Nephron progenitor cell (in vitro differentiated cells): Measurements from ENCODE around the gene ETV7.

Source experiments
- DNase-seq: peaks from one replicate; pipeline ENCODE4 v3.0.0; 2021
- H3K27ac Mint-ChIP-seq: 2 replicates; pipeline ENCODE4 v1.8.0; 2021; ENCODE audit warnings: mild to moderate bottlenecking, moderate library complexity, mixed read lengths
- H3K27me3 Mint-ChIP-seq: 2 replicates; pipeline ENCODE4 v1.8.0; 2021; ENCODE audit warnings: mild to moderate bottlenecking, low read depth, mixed read lengths; ENCODE audit not compliant: poor library complexity
- H3K36me3 Mint-ChIP-seq: 2 replicates; pipeline ENCODE4 v1.8.0; 2021; ENCODE audit warnings: low read depth, mixed read lengths
- H3K4me1 Mint-ChIP-seq: 2 replicates; pipeline ENCODE4 v1.8.0; 2021; ENCODE audit warnings: mixed read lengths
- H3K4me3 Mint-ChIP-seq: 2 replicates; pipeline ENCODE4 v1.8.0; 2021; ENCODE audit warnings: mild to moderate bottlenecking, moderate library complexity, mixed read lengths
- H3K9me3 Mint-ChIP-seq: 2 replicates; pipeline ENCODE4 v1.8.0; 2021; ENCODE audit warnings: mild to moderate bottlenecking, moderate library complexity, mixed read lengths
- TF ChIP-seq, protein P1 (sequence below): fragments of 200-600 bp; sonication (generic); IDR thresholded peaks from 2 replicates; pipeline ENCODE4 v1.5.0; 2021; ENCODE audit warnings: antibody characterized with exemption

Gene ETV7

DNA sequence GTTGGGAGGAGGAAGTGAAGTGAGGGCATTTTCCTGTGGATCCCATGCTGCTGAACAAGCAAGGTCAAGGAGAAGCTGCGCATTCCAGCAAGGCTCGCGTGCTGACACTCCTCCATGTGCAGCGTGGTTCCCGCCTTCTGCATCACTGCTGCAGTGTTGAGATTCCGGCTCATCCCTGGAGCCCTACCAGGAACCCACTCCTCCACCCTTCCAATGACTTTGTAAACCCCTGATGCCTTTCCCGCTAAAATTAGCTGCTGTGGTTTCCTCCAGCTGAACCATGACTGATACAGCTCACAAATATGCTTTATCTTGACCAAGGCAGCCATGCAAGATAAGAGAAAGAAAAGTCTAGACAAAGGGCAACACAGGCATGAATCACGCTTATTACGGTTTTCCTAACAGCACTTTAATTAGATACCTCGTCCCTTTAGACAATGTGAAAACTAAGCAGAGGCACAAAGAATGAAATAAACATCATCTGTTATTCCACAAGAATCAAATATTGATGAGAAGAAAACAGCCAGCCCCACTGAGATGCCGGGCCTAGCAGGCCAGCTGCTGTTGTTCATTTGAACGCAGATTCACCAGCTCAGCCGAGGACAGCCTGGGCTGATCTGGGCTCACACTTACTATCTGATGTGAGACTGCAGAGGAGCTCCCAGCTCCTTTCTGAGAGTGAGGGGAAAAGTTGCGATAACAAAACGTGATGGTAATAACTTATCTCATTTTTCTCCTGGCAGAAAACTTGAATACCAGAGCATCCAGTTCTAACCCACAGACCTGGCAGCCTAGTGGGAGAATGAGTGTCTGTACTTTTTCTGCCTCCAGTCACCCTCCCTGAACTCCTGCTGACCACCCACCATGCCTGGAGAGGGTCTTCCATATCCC is 36.5 kb downstream of the ETV7 start:
- DNase-seq: no peak
- no peak overlapping the region for H3K4me3 Mint-ChIP-seq
- TF ChIP-seq, protein P1, sequence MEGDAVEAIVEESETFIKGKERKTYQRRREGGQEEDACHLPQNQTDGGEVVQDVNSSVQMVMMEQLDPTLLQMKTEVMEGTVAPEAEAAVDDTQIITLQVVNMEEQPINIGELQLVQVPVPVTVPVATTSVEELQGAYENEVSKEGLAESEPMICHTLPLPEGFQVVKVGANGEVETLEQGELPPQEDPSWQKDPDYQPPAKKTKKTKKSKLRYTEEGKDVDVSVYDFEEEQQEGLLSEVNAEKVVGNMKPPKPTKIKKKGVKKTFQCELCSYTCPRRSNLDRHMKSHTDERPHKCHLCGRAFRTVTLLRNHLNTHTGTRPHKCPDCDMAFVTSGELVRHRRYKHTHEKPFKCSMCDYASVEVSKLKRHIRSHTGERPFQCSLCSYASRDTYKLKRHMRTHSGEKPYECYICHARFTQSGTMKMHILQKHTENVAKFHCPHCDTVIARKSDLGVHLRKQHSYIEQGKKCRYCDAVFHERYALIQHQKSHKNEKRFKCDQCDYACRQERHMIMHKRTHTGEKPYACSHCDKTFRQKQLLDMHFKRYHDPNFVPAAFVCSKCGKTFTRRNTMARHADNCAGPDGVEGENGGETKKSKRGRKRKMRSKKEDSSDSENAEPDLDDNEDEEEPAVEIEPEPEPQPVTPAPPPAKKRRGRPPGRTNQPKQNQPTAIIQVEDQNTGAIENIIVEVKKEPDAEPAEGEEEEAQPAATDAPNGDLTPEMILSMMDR: no peak
- peaks cover 13% of the 10 kb centered on the region for H3K27me3 Mint-ChIP-seq
- no peaks in the 10 kb centered on the region for H3K36me3 Mint-ChIP-seq
- H3K9me3 Mint-ChIP-seq: peaks cover 17% of the 10 kb centered on the region
- H3K4me1 Mint-ChIP-seq: peaks cover 35% of the 10 kb centered on the region
- H3K27ac Mint-ChIP-seq: no peak overlapping the region

DNA sequence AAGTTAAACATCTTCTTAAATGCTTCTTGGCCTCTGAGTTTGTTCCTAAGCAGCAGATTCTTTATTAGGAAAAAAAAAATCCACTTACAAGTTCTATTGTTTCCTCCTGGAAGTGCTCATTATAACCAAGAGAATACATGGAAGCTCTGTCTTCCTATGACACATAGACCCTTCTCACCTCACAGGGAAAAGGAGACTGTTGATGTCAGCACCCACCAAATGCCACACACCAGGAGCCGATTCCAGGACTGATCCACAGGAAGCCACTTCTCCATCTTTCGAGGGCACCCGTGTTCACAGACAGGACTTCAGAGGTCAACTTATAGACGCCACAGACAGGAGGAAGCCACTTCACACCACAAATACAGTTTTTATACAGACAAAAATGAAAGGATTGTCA is 37.4 kb downstream of the ETV7 start:
- TF ChIP-seq, protein P1: no peak
- no peak overlapping the region for H3K27ac Mint-ChIP-seq

DNA sequence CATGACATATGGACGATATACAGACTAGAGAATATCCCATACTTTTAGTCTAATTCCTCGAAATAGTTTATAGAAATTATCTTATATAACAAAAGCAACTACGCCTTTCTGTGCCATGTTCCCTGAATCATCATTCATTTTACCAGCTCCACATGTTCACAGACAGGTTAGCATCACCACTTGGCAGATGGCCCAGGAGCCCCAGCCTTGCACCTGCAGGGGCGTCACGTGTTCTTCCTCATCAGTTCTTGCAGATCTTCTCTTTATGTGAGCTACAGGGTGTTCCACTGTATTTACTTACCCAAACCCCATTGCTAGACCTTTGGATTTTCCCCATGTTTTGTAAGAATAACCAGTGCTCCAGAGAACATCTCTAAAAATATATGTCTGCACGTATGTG is 38.2 kb downstream of the ETV7 start:
- H3K27me3 Mint-ChIP-seq: peaks cover 13% of the 10 kb centered on the region
- no peaks in the 10 kb centered on the region for H3K36me3 Mint-ChIP-seq
- peaks cover 38% of the 10 kb centered on the region for H3K4me1 Mint-ChIP-seq
- TF ChIP-seq, protein P1: no peak
- H3K4me3 Mint-ChIP-seq: no peak overlapping the region
- no peak for DNase-seq
- H3K27ac Mint-ChIP-seq: no peak overlapping the region
- H3K9me3 Mint-ChIP-seq: peaks cover 17% of the 10 kb centered on the region

More for the DNA sequence above, 37.4 kb downstream of the ETV7 start:
- Mint-ChIP-seq H3K9me3 (peaks cover 17% of the 10 kb centered on the region), H3K4me3 (no peak overlapping the region), H3K36me3 (no peaks in the 10 kb centered on the region), H3K27me3 (peaks cover 13% of the 10 kb centered on the region), H3K4me1 (peaks cover 38% of the 10 kb centered on the region)
- no peak for DNase-seq

DNA sequence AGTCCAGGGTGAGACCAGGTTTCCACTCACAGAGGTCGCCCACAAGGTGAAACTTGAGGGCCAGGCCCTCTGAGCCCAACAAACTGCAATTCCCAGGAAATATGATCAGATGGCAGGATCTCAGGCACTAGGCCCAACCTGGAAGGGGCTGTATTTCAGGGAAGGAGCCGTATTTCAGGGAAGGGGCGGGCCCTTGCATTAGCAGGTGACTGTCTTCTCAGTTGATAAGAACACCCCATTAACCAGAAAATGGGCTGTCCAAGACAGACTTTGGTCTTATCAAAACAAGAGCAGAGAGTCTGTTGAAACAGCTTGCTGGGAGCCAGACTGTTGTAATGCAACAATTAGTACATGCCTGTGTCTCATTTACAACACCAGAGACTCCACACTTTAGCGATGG is 39.8 kb downstream of the ETV7 start:
- H3K36me3 Mint-ChIP-seq: no peaks in the 10 kb centered on the region
- no peak overlapping the region for H3K27ac Mint-ChIP-seq
- TF ChIP-seq, protein P1: no peak
- H3K4me1 Mint-ChIP-seq: peaks cover 38% of the 10 kb centered on the region
- H3K9me3 Mint-ChIP-seq: peaks cover 2% of the 10 kb centered on the region
- H3K4me3 Mint-ChIP-seq: no peak overlapping the region
- H3K27me3 Mint-ChIP-seq: peaks cover 13% of the 10 kb centered on the region
- no peak for DNase-seq

DNA sequence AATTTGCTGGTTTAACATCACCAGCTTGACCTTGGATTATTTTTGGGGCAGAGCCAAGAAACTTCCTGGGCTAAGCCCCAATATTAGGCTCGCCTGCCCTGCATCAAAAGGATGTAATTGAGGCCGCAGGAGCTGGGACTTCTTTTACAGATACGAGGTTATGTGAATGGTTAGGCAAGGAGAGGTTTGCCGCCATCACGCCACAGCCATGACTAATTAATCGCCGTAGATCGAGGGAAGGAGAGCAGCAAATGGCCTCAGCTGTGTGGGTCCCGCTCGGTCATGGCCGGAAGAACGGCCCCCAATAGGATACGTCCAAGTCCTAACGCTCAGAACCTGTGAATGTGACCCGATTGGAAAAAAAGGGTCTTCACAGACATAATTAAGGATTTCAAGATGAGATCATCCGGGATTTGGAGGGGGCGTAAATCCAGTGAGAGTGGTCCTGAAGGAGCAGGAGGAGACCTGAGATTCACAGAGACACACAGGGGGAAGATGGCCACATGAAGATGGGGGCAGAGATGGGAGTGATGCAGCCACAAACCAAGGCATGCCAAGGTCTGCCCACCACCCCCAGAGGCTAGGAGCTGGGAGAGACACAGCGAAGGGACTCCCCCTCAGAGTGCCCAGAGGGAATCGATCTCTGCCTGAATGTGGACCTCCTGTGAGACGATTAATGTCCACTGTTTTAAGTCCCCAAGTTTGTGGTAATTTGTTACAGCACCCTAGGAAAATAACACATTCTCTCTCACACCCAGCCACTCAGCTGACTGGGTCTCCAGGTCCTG is 40.8 kb downstream of the ETV7 start:
- no peak overlapping the region for H3K27ac Mint-ChIP-seq
- no peak for DNase-seq
- TF ChIP-seq, protein P1: no peak
- no peaks in the 10 kb centered on the region for H3K36me3 Mint-ChIP-seq
- H3K27me3 Mint-ChIP-seq: peaks cover 20% of the 10 kb centered on the region
- H3K4me3 Mint-ChIP-seq: no peak overlapping the region
- no peaks in the 10 kb centered on the region for H3K9me3 Mint-ChIP-seq
- H3K4me1 Mint-ChIP-seq: peaks cover 38% of the 10 kb centered on the region
